Kidney (tissue), 14 donors: ENCODE measurements around the gene CDH12. TPM values are rescaled to one million over a fixed set of nuclear protein-coding genes. Genes with fewer than 3 reads are reported as not detected.

Experiments used
- DNase-seq, 5 donors: peaks; one replicate each; pipeline ENCODE4 v3.0.0-alpha.2; 2013 to 2020
- FAIRE-seq: peaks from 2 replicates; lab custom pipeline; 2012; peaks lifted over from hg19 to GRCh38; lab: Jason Lieb, UNC
- H3K27ac ChIP-seq, 2 donors: one replicate each; pipeline ENCODE4 v1.7.0; 2013; ENCODE audit warnings: low read depth in 2 of 2, low read length in 2 of 2, inconsistent platforms in 1 of 2
- H3K27me3 ChIP-seq: one replicate; pipeline ENCODE4 v1.7.1; 2013; ENCODE audit warnings: low read length, inconsistent platforms; ENCODE audit not compliant: control insufficient read depth, insufficient read depth
- H3K36me3 ChIP-seq, 3 donors: one replicate each; pipeline versions ENCODE4 v1.7.0 to v1.7.1; 2013; ENCODE audit warnings: low read length in 3 of 3, control low read depth in 1 of 3, inconsistent platforms in 1 of 3; ENCODE audit not compliant: insufficient read depth in 3 of 3, control insufficient read depth in 2 of 3
- H3K4me1 ChIP-seq, 3 donors: one replicate each; pipeline versions ENCODE4 v1.7.0 to v1.7.1; 2013; ENCODE audit warnings: low read length in 3 of 3, inconsistent platforms in 1 of 3, low read depth in 1 of 3; ENCODE audit not compliant: control insufficient read depth in 2 of 3, insufficient read depth in 2 of 3
- H3K4me3 ChIP-seq, 3 donors: one replicate each; pipeline versions ENCODE4 v1.7.0 to v1.8.1; 2013; ENCODE audit warnings: low read length in 3 of 3, control low read depth in 1 of 3, inconsistent platforms in 1 of 3
- H3K9ac ChIP-seq, 3 donors: one replicate each; pipeline versions ENCODE4 v1.7.0 to v1.7.1; 2013; ENCODE audit warnings: low read length in 3 of 3, control low read depth in 1 of 3, inconsistent platforms in 1 of 3
- H3K9me3 ChIP-seq, 3 donors: one replicate each; pipeline versions ENCODE4 v1.7.0 to v1.7.1; 2013; ENCODE audit warnings: low read length in 3 of 3, control low read depth in 1 of 3, inconsistent platforms in 1 of 3; ENCODE audit not compliant: control insufficient read depth in 2 of 3, insufficient read depth in 1 of 3
- intact Hi-C: fragments of 100-400 bp; cut with DNase I; formaldehyde crosslinking; loops from one replicate; pipeline ENCODE4 v1.11.1; 2022
- polyA plus RNA-seq: library from polyadenylated mRNA; stranded (reverse); fragments of 350-450 nt; fragmentation: Illumina TruSeq; extraction: RNeasy Lipid Tissue Mini Kit (QIAGEN cat#74804); gene quantifications from one replicate; pipeline ENCODE4 v1.2.3, GENCODE V29; 2014; ENCODE audit warnings: low read depth, low replicate concordance; ENCODE audit not compliant: insufficient read depth
- total RNA-seq: library from RNA; stranded (reverse); fragmentation: NEBNext Ultra II Directional; extraction: Animal tissue kit (Norgen Biotek cat#: 25700); gene quantifications from one replicate; pipeline ENCODE4 v1.2.1, GENCODE V29; 2021
- TF ChIP-seq, protein P1 (sequence below): IDR thresholded peaks from 3 replicates; pipeline ENCODE4 v1.5.1; 2012; ENCODE audit warnings: mild to moderate bottlenecking, moderate library complexity, borderline replicate concordance; ENCODE audit not compliant: insufficient read depth; ENCODE audit errors: extremely low read depth
- donor health status: control.
- donor health status: control.
- donor health status: control.
- donor health status: control.
- donor health status: control.
- donor health status: DM: yes; HTN: yes; CAD: no.
- donor health status: Normal renal cell carcinoma (clear cell type).

CDH12 gene
- total and polyA plus RNA-seq, 2 donors from 2014 or later = 0.17 TPM; not detected in 1

- Histone ChIP-seq H3K4me1 (no peaks in the 10 kb centered on the region), H3K4me3 (no peak overlapping the region), H3K36me3 (no peaks in the 10 kb centered on the region), H3K27ac (no peak overlapping the region), H3K9me3 (no peaks in the 10 kb centered on the region), H3K27me3 (no peaks in the 10 kb centered on the region), H3K9ac (no peak overlapping the region)
- intact Hi-C loops = no loop called here
- FAIRE-seq (no peak), DNase-seq (no peak)
- TF ChIP-seq, protein P1, sequence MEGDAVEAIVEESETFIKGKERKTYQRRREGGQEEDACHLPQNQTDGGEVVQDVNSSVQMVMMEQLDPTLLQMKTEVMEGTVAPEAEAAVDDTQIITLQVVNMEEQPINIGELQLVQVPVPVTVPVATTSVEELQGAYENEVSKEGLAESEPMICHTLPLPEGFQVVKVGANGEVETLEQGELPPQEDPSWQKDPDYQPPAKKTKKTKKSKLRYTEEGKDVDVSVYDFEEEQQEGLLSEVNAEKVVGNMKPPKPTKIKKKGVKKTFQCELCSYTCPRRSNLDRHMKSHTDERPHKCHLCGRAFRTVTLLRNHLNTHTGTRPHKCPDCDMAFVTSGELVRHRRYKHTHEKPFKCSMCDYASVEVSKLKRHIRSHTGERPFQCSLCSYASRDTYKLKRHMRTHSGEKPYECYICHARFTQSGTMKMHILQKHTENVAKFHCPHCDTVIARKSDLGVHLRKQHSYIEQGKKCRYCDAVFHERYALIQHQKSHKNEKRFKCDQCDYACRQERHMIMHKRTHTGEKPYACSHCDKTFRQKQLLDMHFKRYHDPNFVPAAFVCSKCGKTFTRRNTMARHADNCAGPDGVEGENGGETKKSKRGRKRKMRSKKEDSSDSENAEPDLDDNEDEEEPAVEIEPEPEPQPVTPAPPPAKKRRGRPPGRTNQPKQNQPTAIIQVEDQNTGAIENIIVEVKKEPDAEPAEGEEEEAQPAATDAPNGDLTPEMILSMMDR = no peak
Observed at GRCh38 chr5:22850981-22851380, 2.2 kb downstream of the CDH12 start.

GRCh38 chr5:22846693-22847092, 6.5 kb downstream of the CDH12 start:
- FAIRE-seq = no peak
- H3K27me3 ChIP-seq = no peaks in the 10 kb centered on the region
- intact Hi-C loops = no loop called here

DNA sequence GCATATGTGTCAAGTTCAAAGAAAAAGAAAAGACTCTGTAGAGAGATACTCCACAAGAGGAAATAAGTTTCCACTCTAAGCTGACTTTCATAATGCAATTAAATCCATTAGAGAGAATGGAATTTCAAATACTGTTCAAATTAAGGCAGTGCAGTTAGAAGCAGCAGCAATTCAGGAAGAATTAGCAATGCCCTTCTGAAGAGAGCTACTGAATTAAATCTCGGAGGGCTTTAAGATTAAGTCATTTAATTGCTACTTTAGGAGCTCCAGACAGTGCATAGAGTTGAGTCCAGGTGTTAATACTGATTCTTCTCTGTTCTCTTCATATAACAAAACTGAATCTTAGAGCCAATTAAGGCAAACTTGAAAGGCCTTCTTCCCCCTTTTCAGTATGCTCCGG, 8.5 kb downstream of the CDH12 start:
- no peak for FAIRE-seq
- intact Hi-C loops = no loop called here
- Histone ChIP-seq H3K4me1 (no peaks in the 10 kb centered on the region), H3K9me3 (no peaks in the 10 kb centered on the region), H3K27me3 (no peaks in the 10 kb centered on the region), H3K27ac (no peak overlapping the region), H3K4me3 (no peak overlapping the region), H3K36me3 (no peaks in the 10 kb centered on the region), H3K9ac (no peak overlapping the region)
- no peak for DNase-seq
- TF ChIP-seq, protein P1 = no peak

More at GRCh38 chr5:22846693-22847092, 6.5 kb downstream of the CDH12 start:
- H3K9me3 ChIP-seq = no peaks in the 10 kb centered on the region
- TF ChIP-seq, protein P1 = no peak
- no peak overlapping the region for H3K9ac ChIP-seq
- no peak overlapping the region for H3K4me3 ChIP-seq
- no peaks in the 10 kb centered on the region for H3K4me1 ChIP-seq
- DNase-seq = no peak
- H3K27ac ChIP-seq = no peak overlapping the region
- no peaks in the 10 kb centered on the region for H3K36me3 ChIP-seq

DNA sequence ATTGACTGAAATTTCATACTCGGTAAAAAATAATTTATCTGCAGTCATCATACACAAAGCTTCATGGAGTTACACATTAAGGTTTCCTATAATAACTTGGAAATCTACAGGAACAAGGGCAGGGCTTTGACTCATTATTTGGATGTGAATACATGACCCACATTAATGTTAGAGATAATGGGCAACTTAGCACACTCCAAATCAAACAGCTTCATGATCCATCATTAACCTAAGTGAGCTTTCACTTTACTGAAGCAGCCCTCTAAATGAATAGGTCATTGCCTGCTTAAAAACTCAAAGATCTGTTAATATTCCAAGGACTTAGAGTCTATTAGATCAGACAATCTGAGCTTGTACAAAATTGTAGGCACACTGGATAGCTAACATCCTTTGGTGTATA, 9.0 kb downstream of the CDH12 start:
- no peak for FAIRE-seq
- intact Hi-C loops = no loop called here

More for the DNA sequence above, 9.0 kb downstream of the CDH12 start:
- Histone ChIP-seq H3K9ac (no peak overlapping the region), H3K27ac (no peak overlapping the region), H3K4me3 (no peak overlapping the region), H3K4me1 (no peaks in the 10 kb centered on the region), H3K27me3 (no peaks in the 10 kb centered on the region), H3K36me3 (no peaks in the 10 kb centered on the region), H3K9me3 (no peaks in the 10 kb centered on the region)
- DNase-seq = no peak
- TF ChIP-seq, protein P1 = no peak
